Measurements from ENCODE around the gene MYCBPAP.

Gene MYCBPAP

GRCh38 chr17:50560185-50560824 is 52.1 kb downstream of the MYCBPAP start, which contains the start of gene CACNA1G:
Gene CACNA1G, plus strand, starts transcription at chr17:50560715. Its CDS starts 745 bp downstream, at chr17:50561460.
- peaks cover 22 to 39% of the 10 kb centered on the region in 2 donors for H3K4me1 Mint-ChIP-seq
- peak within 1 kb of the TSS; percentile 25 for H3K27ac Mint-ChIP-seq
- H3K27me3 Mint-ChIP-seq, result peaks cover 74% of the 10 kb centered on the region in 2 donors
- peaks cover 3 to 10% of the 10 kb centered on the region in 2 donors for H3K36me3 Mint-ChIP-seq
- peak within 1 kb of the TSS; percentile 84 to 90 for H3K4me3 Mint-ChIP-seq
- DNase-seq (peak; percentile 80), ATAC-seq (replicated peaks) (peak; percentile 88 to 93)
- no peaks in the 10 kb centered on the region for H3K9me3 Mint-ChIP-seq

DNA sequence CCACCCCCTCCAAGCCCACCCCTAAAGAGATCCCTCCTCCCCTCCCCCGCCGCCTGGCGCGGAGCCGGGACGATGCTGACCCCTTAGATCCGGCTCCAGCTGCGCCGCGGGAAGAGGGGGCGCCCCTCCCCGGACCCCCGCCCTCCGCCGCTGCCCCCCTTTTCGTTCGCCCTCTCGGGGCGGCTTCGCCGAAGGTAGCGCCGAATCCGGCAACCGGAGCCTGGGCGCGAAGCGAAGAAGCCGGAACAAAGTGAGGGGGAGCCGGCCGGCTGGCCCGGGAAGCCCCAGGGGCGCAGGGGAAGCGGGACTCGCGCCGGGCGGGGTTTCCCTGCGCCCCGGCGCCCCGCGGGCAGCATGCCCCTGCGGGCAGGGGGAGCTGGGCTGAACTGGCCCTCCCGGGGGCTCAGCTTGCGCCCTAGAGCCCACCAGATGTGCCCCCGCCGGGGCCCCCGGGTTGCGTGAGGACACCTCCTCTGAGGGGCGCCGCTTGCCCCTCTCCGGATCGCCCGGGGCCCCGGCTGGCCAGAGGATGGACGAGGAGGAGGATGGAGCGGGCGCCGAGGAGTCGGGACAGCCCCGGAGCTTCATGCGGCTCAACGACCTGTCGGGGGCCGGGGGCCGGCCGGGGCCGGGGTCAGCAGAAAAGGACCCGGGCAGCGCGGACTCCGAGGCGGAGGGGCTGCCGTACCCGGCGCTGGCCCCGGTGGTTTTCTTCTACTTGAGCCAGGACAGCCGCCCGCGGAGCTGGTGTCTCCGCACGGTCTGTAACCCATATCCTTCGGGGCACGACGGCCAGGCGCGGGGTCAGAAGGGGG is 52.9 kb downstream of the MYCBPAP start:
- Mint-ChIP-seq H3K4me3 (peak overlapping the region in 1 of 2 donors; percentile 90), H3K36me3 (peaks cover 0 to 6% of the 10 kb centered on the region in 2 donors)

GRCh38 chr17:50561746-50562141 is 53.5 kb downstream of the MYCBPAP start:
- Mint-ChIP-seq H3K27me3 (peaks cover 79 to 84% of the 10 kb centered on the region in 2 donors), H3K4me1 (peaks cover 27 to 47% of the 10 kb centered on the region in 2 donors), H3K9me3 (no peaks in the 10 kb centered on the region), H3K27ac (no peak overlapping the region), H3K36me3 (peaks cover 0 to under 1% of the 10 kb centered on the region in 2 donors), H3K4me3 (peak overlapping the region in 1 of 2 donors; percentile 50)
- ATAC-seq (replicated peaks) (no peak), DNase-seq (no peak)

More for the DNA sequence above, 52.9 kb downstream of the MYCBPAP start:
- Mint-ChIP-seq H3K27me3 (peaks cover 79 to 83% of the 10 kb centered on the region in 2 donors), H3K27ac (no peak overlapping the region), H3K9me3 (no peaks in the 10 kb centered on the region), H3K4me1 (peaks cover 27 to 47% of the 10 kb centered on the region in 2 donors)
- peak; percentile 12 to 21 for ATAC-seq (replicated peaks)
- no peak for DNase-seq

DNA sequence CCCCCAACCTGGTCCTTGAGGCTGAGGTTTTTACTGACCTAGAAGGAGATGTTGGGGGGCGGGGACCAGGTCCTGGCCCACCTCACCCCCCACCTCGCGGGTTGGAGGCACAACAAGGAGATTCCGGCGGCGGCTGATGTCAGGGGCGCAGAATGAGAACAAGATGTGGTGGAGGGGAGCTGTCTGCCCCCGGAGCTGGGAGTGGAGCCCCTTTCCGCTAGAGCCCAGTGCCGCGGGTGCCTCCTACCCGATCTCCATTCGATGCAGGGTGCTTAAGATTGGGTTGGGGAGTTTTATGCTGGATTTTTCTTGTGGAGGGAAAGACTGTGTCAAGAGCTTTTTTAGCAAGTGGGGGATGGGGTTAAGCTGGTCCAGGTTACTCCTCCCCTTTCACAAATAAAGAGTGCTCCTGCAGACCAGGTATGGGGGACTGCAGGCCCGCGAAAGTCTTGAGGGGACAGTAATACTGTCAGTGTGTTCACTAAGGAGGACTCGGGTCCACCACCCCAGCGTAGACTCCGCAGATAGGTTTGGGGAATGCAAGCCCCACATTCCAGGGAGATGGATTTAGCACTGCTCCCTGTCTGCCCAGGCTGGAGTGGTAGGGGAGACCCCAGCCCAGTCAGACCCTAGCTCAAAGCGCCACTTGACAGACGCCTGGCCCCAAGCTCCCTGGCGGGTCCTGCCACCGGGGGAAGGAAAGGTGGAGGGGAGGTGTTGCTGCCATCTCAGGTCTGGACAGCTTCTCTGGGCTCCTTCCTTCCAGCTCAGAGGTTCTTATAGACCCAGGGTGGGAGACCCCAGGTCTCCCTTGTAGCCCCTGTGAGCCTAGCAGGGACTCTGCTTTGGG is 54.2 kb downstream of the MYCBPAP start:
- DNase-seq (no peak), ATAC-seq (replicated peaks) (no peak)
- Mint-ChIP-seq H3K4me1 (peaks cover 27 to 47% of the 10 kb centered on the region in 2 donors), H3K9me3 (no peaks in the 10 kb centered on the region), H3K27ac (no peak overlapping the region), H3K4me3 (peak overlapping the region in 1 of 2 donors; percentile 22), H3K27me3 (peaks cover 79 to 84% of the 10 kb centered on the region in 2 donors), H3K36me3 (no peaks in the 10 kb centered on the region)

GRCh38 chr17:50563092-50563511 is 54.9 kb downstream of the MYCBPAP start:
- Mint-ChIP-seq H3K4me1 (peaks cover 27 to 47% of the 10 kb centered on the region in 2 donors), H3K27ac (no peak overlapping the region), H3K27me3 (peaks cover 83 to 87% of the 10 kb centered on the region in 2 donors), H3K9me3 (no peaks in the 10 kb centered on the region), H3K4me3 (no peak overlapping the region), H3K36me3 (no peaks in the 10 kb centered on the region)
- no peak for DNase-seq
- no peak for ATAC-seq (replicated peaks)

DNA sequence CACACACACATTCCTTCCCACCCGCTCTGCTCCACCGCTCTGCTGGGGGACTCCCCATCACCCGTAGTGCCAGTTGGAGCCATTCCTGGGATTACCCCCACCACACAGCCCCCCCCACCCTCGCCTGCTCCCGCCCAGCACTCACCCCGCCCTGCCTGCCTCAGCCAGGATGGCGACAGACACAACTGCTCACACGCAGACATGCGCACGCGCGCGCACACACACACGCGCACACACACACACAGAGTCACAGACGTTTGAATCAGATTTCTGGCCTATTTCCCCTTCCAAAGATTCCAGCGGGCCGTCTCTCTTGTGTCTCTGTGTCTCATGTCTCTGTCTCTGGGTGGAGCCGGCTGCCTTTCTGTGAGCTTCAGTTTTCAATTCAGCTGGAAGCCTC is 56.7 kb downstream of the MYCBPAP start:
- Mint-ChIP-seq H3K27me3 (peaks cover 65 to 78% of the 10 kb centered on the region in 2 donors), H3K36me3 (no peaks in the 10 kb centered on the region), H3K4me3 (no peak overlapping the region), H3K27ac (no peak overlapping the region), H3K9me3 (no peaks in the 10 kb centered on the region), H3K4me1 (peaks cover 16 to 29% of the 10 kb centered on the region in 2 donors)
- DNase-seq (no peak), ATAC-seq (replicated peaks) (no peak)

DNA sequence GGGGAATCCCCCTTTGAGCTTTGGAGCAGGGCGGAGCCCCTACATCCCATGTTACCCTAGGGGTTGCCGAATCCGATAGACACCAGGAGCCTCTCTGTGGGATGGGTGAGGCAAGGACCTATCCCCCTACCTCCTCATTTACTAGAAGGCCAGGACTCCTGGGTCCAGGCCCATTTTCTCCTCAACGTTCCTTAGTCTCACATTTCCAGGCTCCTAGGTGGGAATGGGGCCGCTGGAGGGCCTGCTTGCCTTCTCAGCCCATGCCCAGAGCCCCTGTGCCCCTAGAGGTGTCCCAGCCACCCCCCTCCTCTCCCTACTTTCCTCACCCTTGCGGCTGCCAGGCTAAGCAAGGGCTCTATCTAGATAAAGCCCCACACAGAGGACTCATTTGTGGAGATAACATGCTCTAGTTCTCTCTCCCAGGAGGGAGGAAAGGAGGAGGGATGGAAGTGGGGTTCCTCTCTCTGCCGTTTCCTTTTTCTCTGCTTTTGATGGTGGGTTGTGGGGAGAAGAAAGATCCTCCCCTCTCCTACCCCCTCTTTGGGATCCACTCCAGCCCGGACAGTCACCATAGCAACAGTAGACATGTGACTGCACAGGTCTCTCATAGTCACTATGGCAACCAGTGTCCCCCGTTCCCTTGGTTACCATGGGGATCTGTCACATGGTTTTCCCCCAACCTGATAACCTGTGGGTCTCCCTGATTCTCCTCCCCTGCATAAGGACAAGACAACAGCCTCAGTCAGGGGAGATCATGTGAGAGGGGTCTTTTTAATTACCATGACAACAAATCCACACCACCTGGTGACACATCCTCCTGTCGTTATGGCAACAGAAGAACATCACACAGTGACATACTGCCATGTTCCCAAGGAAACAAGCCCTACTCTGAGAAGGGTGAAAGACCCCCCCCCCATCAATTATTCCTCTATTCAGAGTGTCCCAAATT is 57.4 kb downstream of the MYCBPAP start:
- ATAC-seq (replicated peaks), result no peak
- Mint-ChIP-seq H3K9me3 (no peaks in the 10 kb centered on the region), H3K27me3 (peaks cover 67 to 80% of the 10 kb centered on the region in 2 donors), H3K27ac (peak overlapping the region; percentile 39), H3K4me3 (no peak overlapping the region), H3K36me3 (no peaks in the 10 kb centered on the region), H3K4me1 (peaks cover 13 to 24% of the 10 kb centered on the region in 2 donors)
- DNase-seq, result no peak

DNA sequence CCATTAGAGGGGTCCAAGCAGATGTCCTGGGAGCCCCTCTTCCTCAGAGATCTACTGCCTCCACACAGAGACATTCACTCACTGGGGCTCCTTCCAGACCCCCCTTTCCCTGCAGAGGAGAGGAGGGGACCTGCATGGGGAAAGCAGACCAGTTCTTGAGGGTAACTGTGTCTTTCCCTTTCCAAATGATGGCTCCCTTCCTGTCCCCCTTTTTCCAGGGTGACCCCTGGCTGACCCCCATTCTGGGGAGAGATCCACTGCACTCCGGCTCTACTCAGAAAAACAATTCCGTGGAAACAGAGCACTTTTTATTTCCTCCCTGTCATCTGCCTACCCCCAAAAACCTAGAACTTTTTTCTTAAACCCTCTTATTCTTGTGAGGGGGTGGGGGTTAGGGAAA is 58.6 kb downstream of the MYCBPAP start:
- no peak for DNase-seq

GRCh38 chr17:50568659-50569058 is 60.4 kb downstream of the MYCBPAP start:
- H3K27me3 Mint-ChIP-seq, result peaks cover 74 to 87% of the 10 kb centered on the region in 2 donors

More for the DNA sequence above, 58.6 kb downstream of the MYCBPAP start:
- peaks cover 15 to 24% of the 10 kb centered on the region in 2 donors for H3K4me1 Mint-ChIP-seq
- no peak overlapping the region for H3K27ac Mint-ChIP-seq
- no peaks in the 10 kb centered on the region for H3K9me3 Mint-ChIP-seq
- no peak for ATAC-seq (replicated peaks)
- H3K4me3 Mint-ChIP-seq, result no peak overlapping the region
- peaks cover 78 to 86% of the 10 kb centered on the region in 2 donors for H3K27me3 Mint-ChIP-seq
- no peaks in the 10 kb centered on the region for H3K36me3 Mint-ChIP-seq

DNA sequence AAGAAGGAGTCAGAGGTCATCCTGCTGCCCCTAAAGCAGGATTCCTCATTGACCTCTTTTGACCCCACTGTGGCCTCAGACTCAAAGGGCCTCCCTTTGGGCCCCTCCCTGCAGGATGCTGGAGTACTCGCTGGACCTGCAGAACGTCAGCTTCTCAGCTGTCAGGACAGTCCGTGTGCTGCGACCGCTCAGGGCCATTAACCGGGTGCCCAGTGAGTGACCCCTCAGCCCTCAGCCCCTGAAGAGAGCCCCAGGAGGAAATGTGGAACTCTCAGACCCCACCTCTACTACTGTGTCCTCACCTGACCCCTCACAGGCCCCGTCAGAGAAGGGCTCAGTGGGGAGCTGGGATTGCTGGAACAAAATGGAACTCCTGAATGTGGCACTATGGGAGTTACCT is 61.4 kb downstream of the MYCBPAP start:
- H3K9me3 Mint-ChIP-seq, result no peaks in the 10 kb centered on the region
- no peak overlapping the region for H3K4me3 Mint-ChIP-seq
- H3K27ac Mint-ChIP-seq, result no peak overlapping the region
- H3K36me3 Mint-ChIP-seq, result no peaks in the 10 kb centered on the region
- no peak for ATAC-seq (replicated peaks)
- no peak for DNase-seq
- H3K4me1 Mint-ChIP-seq, result peaks cover 10 to 16% of the 10 kb centered on the region in 2 donors
- H3K27me3 Mint-ChIP-seq, result peaks cover 67 to 79% of the 10 kb centered on the region in 2 donors

More at GRCh38 chr17:50568659-50569058, 60.4 kb downstream of the MYCBPAP start:
- Mint-ChIP-seq H3K9me3 (no peaks in the 10 kb centered on the region), H3K4me1 (peaks cover 10 to 16% of the 10 kb centered on the region in 2 donors), H3K4me3 (no peak overlapping the region), H3K27ac (no peak overlapping the region), H3K36me3 (no peaks in the 10 kb centered on the region)
- DNase-seq (no peak), ATAC-seq (replicated peaks) (no peak)

- ATAC-seq (replicated peaks) (no peak), DNase-seq (no peak)
- Mint-ChIP-seq H3K9me3 (no peaks in the 10 kb centered on the region), H3K36me3 (no peaks in the 10 kb centered on the region), H3K4me1 (peaks cover 8 to 11% of the 10 kb centered on the region in 2 donors), H3K4me3 (no peak overlapping the region), H3K27me3 (peaks cover 65 to 77% of the 10 kb centered on the region in 2 donors), H3K27ac (no peak overlapping the region)
Measured at GRCh38 chr17:50570032-50570431, 61.8 kb downstream of the MYCBPAP start.

- no peak for DNase-seq
- Mint-ChIP-seq H3K27me3 (peaks cover 60 to 72% of the 10 kb centered on the region in 2 donors), H3K9me3 (no peaks in the 10 kb centered on the region), H3K4me3 (no peak overlapping the region), H3K27ac (no peak overlapping the region), H3K36me3 (no peaks in the 10 kb centered on the region), H3K4me1 (peaks cover 5 to 6% of the 10 kb centered on the region in 2 donors)
- no peak for ATAC-seq (replicated peaks)
Measured at GRCh38 chr17:50570528-50570927, 62.3 kb downstream of the MYCBPAP start.

DNA sequence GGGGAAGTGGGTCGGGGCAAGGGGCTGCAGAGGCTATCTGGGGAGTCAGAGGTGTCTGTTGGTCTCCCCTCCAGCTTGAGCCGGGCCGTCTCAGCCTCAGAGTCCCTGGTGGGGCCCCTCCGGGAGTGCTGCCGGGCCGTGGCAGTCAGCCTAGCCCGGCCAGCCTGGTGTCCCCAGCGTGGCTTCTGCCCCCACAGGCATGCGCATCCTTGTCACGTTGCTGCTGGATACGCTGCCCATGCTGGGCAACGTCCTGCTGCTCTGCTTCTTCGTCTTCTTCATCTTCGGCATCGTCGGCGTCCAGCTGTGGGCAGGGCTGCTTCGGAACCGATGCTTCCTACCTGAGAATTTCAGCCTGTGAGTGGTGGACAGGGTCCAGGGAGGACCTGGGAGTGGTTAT is 63.4 kb downstream of the MYCBPAP start:
- H3K27me3 Mint-ChIP-seq, result peaks cover 48 to 61% of the 10 kb centered on the region in 2 donors
- H3K9me3 Mint-ChIP-seq, result no peaks in the 10 kb centered on the region
- no peaks in the 10 kb centered on the region for H3K36me3 Mint-ChIP-seq
- no peak overlapping the region for H3K27ac Mint-ChIP-seq
- ATAC-seq (replicated peaks), result no peak
- H3K4me1 Mint-ChIP-seq, result peaks cover 0 to 2% of the 10 kb centered on the region in 2 donors
- no peak for DNase-seq
- H3K4me3 Mint-ChIP-seq, result no peak overlapping the region

All from stimulated activated naive B cell treated with anti-CD40 and anti-IgM and Interleukin-4, amounts not matched to agents 10 μg/mL and 1 μg/mL and 100 μg/mL, for 72 hours (primary cell).